CD14-positive monocyte (primary cell): ENCODE measurements around the gene DIAPH2. TPM values are rescaled to one million over a fixed set of nuclear protein-coding genes. Genes with fewer than 3 reads are reported as not detected.

Experiments used
- DNase-seq, 3 donors: peaks; one replicate each; pipeline ENCODE4 v3.0.0-alpha.2; 2011 to 2022
- H2AFZ ChIP-seq: 2 replicates; pipeline ENCODE4 v1.6.0; 2012; ENCODE audit warnings: mild to moderate bottlenecking, low read depth, low read length, inconsistent platforms; ENCODE audit not compliant: insufficient read depth, poor library complexity, severe bottlenecking
- H3K27ac ChIP-seq, 2 donors: 1 replicate in 1 of 2; 2 replicates in 1 of 2; pipeline ENCODE4 v1.5.1; 2012 to 2013; ENCODE audit warnings: low read length in 2 of 2, control low read depth in 1 of 2, inconsistent platforms in 1 of 2, low read depth in 1 of 2, mild to moderate bottlenecking in 1 of 2
- H3K27me3 ChIP-seq, 2 donors: one replicate each; pipeline versions ENCODE4 v1.6.0 to v1.6.1; 2011 to 2013; ENCODE audit warnings: low read length in 2 of 2; ENCODE audit not compliant: control insufficient read depth in 2 of 2, insufficient read depth in 2 of 2
- H3K36me3 ChIP-seq, 2 donors: replicated peaks in 1 of 2; 1 replicate in 1 of 2; 2 replicates in 1 of 2; pipeline versions ENCODE4 v1.5.1 to v1.6.1; 2012 to 2013; ENCODE audit warnings: low read length in 2 of 2, control low read depth in 1 of 2, inconsistent platforms in 1 of 2, mild to moderate bottlenecking in 1 of 2; ENCODE audit not compliant: insufficient read depth in 2 of 2, control insufficient read depth in 1 of 2
- H3K4me1 ChIP-seq, 2 donors: 1 replicate in 1 of 2; 2 replicates in 1 of 2; pipeline versions ENCODE4 v1.5.1 to v1.6.1; 2012 to 2013; ENCODE audit warnings: low read length in 2 of 2, control low read depth in 1 of 2, inconsistent platforms in 1 of 2, mild to moderate bottlenecking in 1 of 2, moderate library complexity in 1 of 2; ENCODE audit not compliant: insufficient read depth in 2 of 2, control insufficient read depth in 1 of 2
- H3K4me2 ChIP-seq: replicated peaks from 2 replicates; pipeline ENCODE3; 2012; ENCODE audit warnings: low read length, moderate library complexity, mild to moderate bottlenecking; ENCODE audit not compliant: poor library complexity, severe bottlenecking; ENCODE audit errors: extremely low read depth
- H3K4me3 ChIP-seq, 3 experiments: fragments of 200-600 bp in 1 of 3; sonication (generic) in 1 of 3; replicated peaks in 1 of 3; 1 replicate in 2 of 3; 2 replicates in 1 of 3; pipeline ENCODE4 v1.5.1; 2011 to 2013; ENCODE audit warnings: low read length in 3 of 3, mild to moderate bottlenecking in 3 of 3, control low read depth in 2 of 3, low read depth in 2 of 3, inconsistent platforms in 1 of 3, moderate library complexity in 1 of 3
- H3K79me2 ChIP-seq: 2 replicates; pipeline ENCODE4 v1.6.0; 2012; ENCODE audit warnings: mild to moderate bottlenecking, control low read depth, inconsistent platforms, low read length, moderate library complexity; ENCODE audit not compliant: insufficient read depth
- H3K9ac ChIP-seq: 2 replicates; pipeline ENCODE4 v1.6.0; 2017; ENCODE audit warnings: low read length, mild to moderate bottlenecking; ENCODE audit not compliant: insufficient read depth, poor library complexity, severe bottlenecking
- H3K9me3 ChIP-seq, 2 donors: replicated peaks in 1 of 2; 1 replicate in 1 of 2; 2 replicates in 1 of 2; pipeline versions ENCODE4 v1.5.1 to v1.6.1; 2012 to 2013; ENCODE audit warnings: low read length in 2 of 2, control low read depth in 1 of 2; ENCODE audit not compliant: control insufficient read depth in 1 of 2, insufficient read depth in 1 of 2
- H4K20me1 ChIP-seq: 2 replicates; pipeline ENCODE4 v1.6.0; 2012; ENCODE audit warnings: mild to moderate bottlenecking, low read length, control low read depth, moderate library complexity; ENCODE audit not compliant: insufficient read depth
- H3K27ac Mint-ChIP-seq, 7 donors: one replicate each; pipeline ENCODE4 v1.8.0; 2020; ENCODE audit warnings: mild to moderate bottlenecking in 7 of 7, mixed read lengths in 7 of 7, moderate library complexity in 6 of 7, inconsistent platforms in 2 of 7
- H3K27me3 Mint-ChIP-seq, 3 donors: one replicate each; pipeline ENCODE4 v1.8.0; 2021 to 2022; ENCODE audit warnings: low read depth in 3 of 3, mild to moderate bottlenecking in 3 of 3, mixed read lengths in 3 of 3, moderate library complexity in 3 of 3, inconsistent platforms in 1 of 3
- H3K36me3 Mint-ChIP-seq, 2 donors: one replicate each; pipeline ENCODE4 v1.8.0; 2020; ENCODE audit warnings: mixed read lengths in 2 of 2, inconsistent platforms in 1 of 2, mild to moderate bottlenecking in 1 of 2
- H3K4me1 Mint-ChIP-seq: one replicate; pipeline ENCODE4 v1.8.0; 2020; ENCODE audit warnings: mild to moderate bottlenecking, mixed read lengths
- H3K4me3 Mint-ChIP-seq, 2 donors: one replicate each; pipeline ENCODE4 v1.8.0; 2020; ENCODE audit warnings: mild to moderate bottlenecking in 2 of 2, mixed read lengths in 2 of 2, moderate library complexity in 1 of 2
- H3K9me3 Mint-ChIP-seq, 7 donors: one replicate each; pipeline ENCODE4 v1.8.0; 2020 to 2022; ENCODE audit warnings: mixed read lengths in 7 of 7, mild to moderate bottlenecking in 6 of 7, moderate library complexity in 6 of 7, inconsistent platforms in 2 of 7
- CTCF ChIP-seq: fragments of 200-600 bp; IDR thresholded peaks from one replicate; pipeline ENCODE4 v1.8.0; 2022; ENCODE audit warnings: antibody characterized with exemption, mild to moderate bottlenecking
- WGBS: methylation state at CpG from one replicate; pipeline ENCODE4 v1.1.5; 2013; ENCODE audit warnings: missing lambda C conversion rate; ENCODE audit not compliant: insufficient coverage; 5-methylcytosine and 5-hydroxymethylcytosine counted together
- intact Hi-C, 2 donors: fragments of 100-400 bp; cut with micrococcal nuclease; formaldehyde crosslinking; loops; one replicate each; pipeline versions ENCODE4 v1.15.0 to v1.15.1; 2023
- polyA plus RNA-seq, 3 donors: library from polyadenylated mRNA; depleted of rRNA in 1 of 3; unstranded in 2 of 3; stranded (reverse) in 1 of 3; fragments of 300-500 nt in 2 of 3; fragments of >200 nt in 1 of 3; fragmentation: Illumina TruSeq in 2 of 3; gene quantifications; 1 replicate in 2 of 3; 2 replicates in 1 of 3; pipeline ENCODE4 v1.2.3, GENCODE V29; 2012 to 2021

The DIAPH2 gene
- polyA plus RNA-seq, 3 donors = 9.5 to 20.5 (median 11.4) TPM

GRCh38 chrX:97132664-97133415 lies 448.2 kb downstream of the DIAPH2 start:
- Mint-ChIP-seq H3K27ac (no peak overlapping the region), H3K27me3 (no peaks in the 10 kb centered on the region), H3K4me1 (no peaks in the 10 kb centered on the region), H3K9me3 (peaks cover 0 to 3% (median 0%) of the 10 kb centered on the region in 7 donors), H3K36me3 (peaks cover 0 to 3% of the 10 kb centered on the region in 2 donors), H3K4me3 (no peak overlapping the region)
- Histone ChIP-seq H4K20me1 (no peaks in the 10 kb centered on the region), H3K27me3 (no peaks in the 10 kb centered on the region), H2AFZ (no peak overlapping the region), H3K4me1 (no peaks in the 10 kb centered on the region), H3K27ac (no peak overlapping the region), H3K79me2 (no peaks in the 10 kb centered on the region), H3K9me3 (no peaks in the 10 kb centered on the region), H3K4me2 (no peak overlapping the region), H3K4me3 (no peak overlapping the region), H3K9ac (no peak overlapping the region), H3K36me3 (no peaks in the 10 kb centered on the region)
- intact Hi-C loops = no loop called here
- no peak for TF ChIP-seq CTCF
- no CpG with 5 or more reads among the region's 6 CpGs for WGBS
- DNase-seq = no peak

DNA sequence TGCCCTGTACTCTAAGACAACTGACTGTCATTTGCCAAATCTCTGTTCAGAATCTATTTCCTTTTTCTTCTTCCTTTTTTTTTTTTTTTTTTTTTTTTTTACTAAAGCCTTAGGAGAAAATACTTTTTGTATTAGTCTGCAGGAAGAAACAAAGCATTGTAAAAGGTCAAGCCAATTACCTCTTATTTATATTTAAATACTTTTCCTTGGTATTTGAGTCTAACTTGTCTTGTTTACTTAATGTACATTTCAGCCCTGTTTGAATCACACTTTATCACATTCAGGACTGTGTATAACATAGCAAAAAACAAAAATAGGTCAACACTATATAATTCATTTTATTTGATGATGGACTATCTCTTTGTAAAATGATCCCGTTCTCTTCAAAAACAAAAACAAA lies 461.3 kb downstream of the DIAPH2 start:
- Histone ChIP-seq H3K36me3 (no peaks in the 10 kb centered on the region), H4K20me1 (no peaks in the 10 kb centered on the region), H3K27me3 (no peaks in the 10 kb centered on the region), H3K27ac (no peak overlapping the region), H3K9me3 (no peaks in the 10 kb centered on the region), H3K9ac (no peak overlapping the region), H3K4me1 (no peaks in the 10 kb centered on the region), H2AFZ (no peak overlapping the region), H3K4me3 (no peak overlapping the region), H3K79me2 (no peaks in the 10 kb centered on the region), H3K4me2 (no peak overlapping the region)
- Mint-ChIP-seq H3K9me3 (no peaks in the 10 kb centered on the region), H3K4me3 (no peak overlapping the region), H3K27me3 (no peaks in the 10 kb centered on the region), H3K27ac (no peak overlapping the region), H3K36me3 (peaks cover 4 to 8% of the 10 kb centered on the region in 2 donors), H3K4me1 (peaks cover 4% of the 10 kb centered on the region)
- DNase-seq = no peak
- TF ChIP-seq CTCF = no peak
- no CpG with 5 or more reads among the region's 1 CpG for WGBS
- intact Hi-C loops = no loop called here
